K562 (cell line): Measurements from ENCODE around the gene DNAAF9. TPM values are rescaled to one million over a fixed set of nuclear protein-coding genes. Genes with fewer than 3 reads are reported as not detected.
A peak's percentile ranks its signal among the peaks of the same experiment; 100 is the strongest.

Source experiments
- ATAC-seq: fragments of 200-7000 bp; cut with Tn5 transposase; 3 replicates; pipeline ENCODE4 v1.9.1; 2020; ENCODE audit warnings: moderate library complexity
- BruUV-seq: library from RNA; stranded (reverse); fragments of 400-500 nt; replicated peaks from 2 replicates; lab custom pipeline; 2021; lab: Mats Ljungman, UMichigan
- CTCF ChIA-PET: fragments of 300-600 bp; formaldehyde crosslinking; extraction: SDS; loops from one replicate; lab custom pipeline; 2021; ENCODE audit warnings: low intra/inter-chr PET ratio; lab: Yijun Ruan, JAX
- POLR2A ChIA-PET: fragments of 300-600, 350-650 bp; sonication (Branson Sonifier 250); formaldehyde crosslinking; extraction: SDS; loops from one replicate; lab custom pipeline; 2021; ENCODE audit warnings: antibody characterized with exemption, inconsistent platforms; lab: Yijun Ruan, JAX
- DNase-seq, 4 experiments: peaks; one replicate each; pipeline versions ENCODE4 v3.0.0 to v3.0.0-alpha.2; 2011 to 2018; ENCODE audit warnings: low spot score in 3 of 4, mixed read lengths in 3 of 4; ENCODE audit errors: extremely low read depth in 1 of 4
- FAIRE-seq: peaks from 2 replicates; lab custom pipeline; 2011; peaks lifted over from hg19 to GRCh38; lab: Jason Lieb, UNC
- H2AFZ ChIP-seq: 2 replicates; pipeline ENCODE4 v1.6.0; 2011; ENCODE audit warnings: low read depth, low read length, control low read depth, inconsistent platforms
- H3K27ac ChIP-seq: fragments of 200-600 bp; 3 replicates; pipeline ENCODE4 v1.8.0; 2011; ENCODE audit warnings: low read depth, mild to moderate bottlenecking, control low read depth, inconsistent platforms, low read length, moderate library complexity, mixed read lengths; ENCODE audit errors: extremely low read depth
- H3K27me3 ChIP-seq, 2 experiments: fragments of 300-600 bp in 1 of 2; 2 replicates in 1 of 2; 3 replicates in 1 of 2; pipeline versions ENCODE4 v1.6.0 to v1.8.0; 2011; ENCODE audit warnings: inconsistent platforms in 2 of 2, low read length in 2 of 2, mild to moderate bottlenecking in 1 of 2, mixed read lengths in 1 of 2, moderate library complexity in 1 of 2; ENCODE audit not compliant: control insufficient read depth in 2 of 2, insufficient read depth in 2 of 2
- H3K36me3 ChIP-seq: fragments of 300-600 bp; 3 replicates; pipeline ENCODE4 v1.8.0; 2011; ENCODE audit warnings: mild to moderate bottlenecking, low read length, inconsistent platforms; ENCODE audit not compliant: control insufficient read depth, insufficient read depth
- H3K4me1 ChIP-seq, 2 experiments: fragments of 200-600 bp in 1 of 2; replicated peaks in 1 of 2; 2 replicates in 1 of 2; 3 replicates in 1 of 2; pipeline versions ENCODE4 v1.5.1 to v1.8.0; 2011; ENCODE audit warnings: inconsistent platforms in 2 of 2, low read length in 2 of 2, mild to moderate bottlenecking in 1 of 2, mixed read lengths in 1 of 2, moderate library complexity in 1 of 2; ENCODE audit not compliant: control insufficient read depth in 2 of 2, insufficient read depth in 2 of 2
- H3K4me2 ChIP-seq: 2 replicates; pipeline ENCODE4 v1.6.1; 2011; ENCODE audit warnings: low read length, control low read depth, inconsistent platforms, mixed read lengths; ENCODE audit not compliant: insufficient read depth
- H3K4me3 ChIP-seq: fragments of 200-600 bp; sonication (generic), shearing (Covaris generic); 2 replicates; pipeline ENCODE4 v1.5.1; 2016; ENCODE audit warnings: control low read depth, inconsistent platforms
- H3K79me2 ChIP-seq: fragments of 200-600 bp; 3 replicates; pipeline ENCODE4 v1.8.0; 2011; ENCODE audit warnings: low read length, inconsistent platforms; ENCODE audit not compliant: control insufficient read depth, insufficient read depth
- H3K9ac ChIP-seq, 2 experiments: 2 replicates each; pipeline versions ENCODE4 v1.6.0 to v1.6.1; 2011; ENCODE audit warnings: low read depth in 2 of 2, low read length in 2 of 2, control low read depth in 1 of 2, inconsistent platforms in 1 of 2, mild to moderate bottlenecking in 1 of 2, mixed read lengths in 1 of 2; ENCODE audit not compliant: insufficient read depth in 1 of 2
- H3K9me1 ChIP-seq: one replicate; pipeline ENCODE4 v1.6.0; 2011; ENCODE audit warnings: inconsistent platforms, mild to moderate bottlenecking, low read length, moderate library complexity; ENCODE audit not compliant: control insufficient read depth, insufficient read depth
- H3K9me3 ChIP-seq: replicated peaks from 2 replicates; pipeline ENCODE4 v1.5.1; 2011; ENCODE audit warnings: low read depth, low read length, inconsistent platforms; ENCODE audit not compliant: control insufficient read depth, insufficient read depth
- H4K20me1 ChIP-seq: replicated peaks from 2 replicates; pipeline ENCODE4 v1.6.1; 2011; ENCODE audit warnings: low read length, inconsistent platforms, mixed read lengths; ENCODE audit not compliant: control insufficient read depth, insufficient read depth
- E2F5 ChIP-seq: sonication (generic); formaldehyde crosslinking; IDR thresholded peaks from 2 replicates; pipeline ENCODE4 v1.8.0; 2022; ENCODE audit warnings: mild to moderate bottlenecking, missing genetic modification reagents
- ETV1 ChIP-seq: fragments of 450-650 bp; conservative IDR thresholded peaks from 2 replicates; pipeline ENCODE4 v1.6.1; 2016; ENCODE audit warnings: missing genetic modification characterization, control low read depth, low read depth, missing compliant biosample characterization
- GABPA ChIP-seq: fragments of 200-800 bp; sonication (Bioruptor generic); conservative IDR thresholded peaks from 2 replicates; pipeline ENCODE4 v1.6.1; 2016; ENCODE audit warnings: low read depth, missing genetic modification characterization, missing compliant biosample characterization
- KDM2B ChIP-seq: fragments of 250-450 bp; sonication (Bioruptor Pico); IDR thresholded peaks from 2 replicates; pipeline ENCODE4 v1.8.0; 2021; ENCODE audit warnings: mild to moderate bottlenecking, moderate library complexity
- PML ChIP-seq: IDR thresholded peaks from 2 replicates; pipeline ENCODE4 v1.6.1; 2012; ENCODE audit warnings: low read length, inconsistent platforms
- RBM25 ChIP-seq: fragments of 200-400 bp; formaldehyde crosslinking; IDR thresholded peaks from 2 replicates; pipeline ENCODE4 v1.6.1; 2018; ENCODE audit warnings: low read length, low read depth, moderate library complexity; ENCODE audit not compliant: severe bottlenecking
- SAFB2 ChIP-seq: fragments of 200-400 bp; formaldehyde crosslinking; IDR thresholded peaks from 2 replicates; pipeline ENCODE4 v1.6.1; 2018; ENCODE audit warnings: borderline replicate concordance, low read length, low read depth, moderate library complexity; ENCODE audit not compliant: severe bottlenecking
- SIX5 ChIP-seq, 2 experiments: IDR thresholded peaks; 2 replicates each; pipeline ENCODE4 v1.6.1; 2011; ENCODE audit warnings: low read length in 2 of 2, borderline replicate concordance in 1 of 2, low read depth in 1 of 2, mild to moderate bottlenecking in 1 of 2, moderate library complexity in 1 of 2; ENCODE audit not compliant: insufficient read depth in 1 of 2
- SRF ChIP-seq, 2 experiments: fragments of 250-450, 450-650 bp in 1 of 2; sonication (Bioruptor Pico) in 1 of 2; sonication (generic) in 1 of 2; formaldehyde crosslinking; IDR thresholded peaks; 2 replicates each; pipeline versions ENCODE4 v1.5.0 to v1.5.1; 2020 to 2022; ENCODE audit warnings: mild to moderate bottlenecking in 1 of 2, missing genetic modification reagents in 1 of 2
- THRB ChIP-seq: fragments of 450-650 bp; formaldehyde crosslinking; conservative IDR thresholded peaks from 2 replicates; pipeline ENCODE4 v1.4.0; 2022; ENCODE audit warnings: mild to moderate bottlenecking, missing genetic modification characterization
- ZNF253 ChIP-seq: fragments of 250-450 bp; sonication (Bioruptor Pico); conservative IDR thresholded peaks from 2 replicates; pipeline ENCODE4 v1.6.1; 2021; ENCODE audit warnings: mild to moderate bottlenecking
- ZZZ3 ChIP-seq: fragments of 450-650 bp; IDR thresholded peaks from 2 replicates; pipeline ENCODE4 v1.6.1; 2016; ENCODE audit warnings: antibody characterized with exemption, mild to moderate bottlenecking, moderate library complexity
- WGBS: fragments of 100-300 bp; shearing (Covaris generic); methylation state at CpG from one replicate; pipeline ENCODE4 v1.1.6; 2016; ENCODE audit warnings: low coverage, mixed read lengths; ENCODE audit not compliant: insufficient coverage; ENCODE audit errors: missing lambda C conversion rate; 5-methylcytosine and 5-hydroxymethylcytosine counted together
- in situ Hi-C: fragments of 300-500 bp; cut with MboI; formaldehyde crosslinking; loops from 4 replicates; pipeline ENCODE4 v1.15.0; 2018; ENCODE audit warnings: inconsistent platforms, mixed read lengths
- intact Hi-C: fragments of 100-400 bp; cut with micrococcal nuclease; formaldehyde crosslinking; loops from 2 replicates; pipeline ENCODE4 v1.14.2; 2022
- polyA plus RNA-seq, 8 experiments: library from polyadenylated mRNA; depleted of rRNA in 4 of 8; stranded (reverse) in 5 of 8; unstranded in 3 of 8; fragments of >200 nt; fragmentation: Nextera tagmentation in 2 of 8; fragmentation: Illumina TruSeq in 1 of 8; extraction: Ambion mirVana in 2 of 8; extraction: Trizol in 1 of 8; gene quantifications; 2 replicates each; pipeline versions ENCODE4 v1.2.1 to v1.2.3, GENCODE V29; 2011 to 2014; ENCODE audit warnings: inconsistent platforms in 1 of 8, missing spikeins in 1 of 8
- total RNA-seq, 7 experiments: library from RNA; depleted of rRNA in 6 of 7; stranded (reverse); fragments of >200 nt in 6 of 7; fragmentation: Illumina TruSeq in 2 of 7; extraction: Trizol in 2 of 7; gene quantifications; 2 replicates each; pipeline versions ENCODE4 v1.2.1 to v1.2.3, GENCODE V29; 2011 to 2021; ENCODE audit warnings: low replicate concordance in 1 of 7
- TF ChIP-seq, protein P1 (sequence below): sonication (generic); formaldehyde crosslinking; IDR thresholded peaks from 2 replicates; pipeline ENCODE4 v1.8.1; 2022; ENCODE audit warnings: missing genetic modification reagents

The DNAAF9 gene
- total and polyA plus RNA-seq, 9 of the 15 experiments (the other 6 are each of a cell fraction or from before 2014, with no cell fraction given) = 0.42 to 2.9 (median 1.9) TPM

GRCh38 chr20:3405139-3405538, 2.3 kb downstream of the DNAAF9 start:
- Histone ChIP-seq H3K79me2 (peaks cover 15% of the 10 kb centered on the region), H2AFZ (no peak overlapping the region), H3K4me2 (no peak overlapping the region), H3K36me3 (no peaks in the 10 kb centered on the region), H3K9me3 (no peaks in the 10 kb centered on the region), H3K27ac (no peak overlapping the region), H3K9ac (no peak overlapping the region), H3K4me1 (peaks cover 8 to 10% of the 10 kb centered on the region in 2 experiments; a peak in 4 of 5 replicates), H4K20me1 (no peaks in the 10 kb centered on the region), H3K27me3 (no peaks in the 10 kb centered on the region), H3K4me3 (no peak overlapping the region), H3K9me1 (no peaks in the 10 kb centered on the region)
- intact Hi-C loops = no loop called here
- whole genome bisulfite sequencing = 45% methylated on average over 2 of the region's 2 CpGs
- TF ChIP-seq KDM2B (CRISPR knock-in tag) = no peak
- TF ChIP-seq ZZZ3 = no peak
- TF ChIP-seq ETV1 (tag) = no peak
- TF ChIP-seq RBM25 = no peak
- TF ChIP-seq SRF (CRISPR knock-in tag; IDR thresholded peaks at IDR 0.05) = peak in 1 of 2 experiments; percentile 83; a peak in 2 of 4 replicates
- POLR2A ChIA-PET = no interaction called here
- CTCF ChIA-PET = no interaction called here
- DNase-seq (no peak), ATAC-seq (no peak), FAIRE-seq (no peak)
- in situ Hi-C loops = no loop called here
- no TSS peak for BruUV-seq

- WGBS = 71% methylated on average over 4 of the region's 4 CpGs
- FAIRE-seq = no peak
- DNase-seq = no peak
- no TSS peak for BruUV-seq
- no peaks in the 10 kb centered on the region for H4K20me1 ChIP-seq
- no peak overlapping the region for H2AFZ ChIP-seq
- no peak overlapping the region for H3K4me3 ChIP-seq
- no peaks in the 10 kb centered on the region for H3K36me3 ChIP-seq
- in situ Hi-C loops (no loop called here), intact Hi-C loops (no loop called here)
- H3K27me3 ChIP-seq = no peaks in the 10 kb centered on the region
- POLR2A ChIA-PET = no interaction called here
- H3K4me1 ChIP-seq = peaks cover 8 to 10% of the 10 kb centered on the region in 2 experiments; a peak in 4 of 5 replicates
- H3K4me2 ChIP-seq = no peak overlapping the region
- ATAC-seq = no peak
- CTCF ChIA-PET = no interaction called here
- no peaks in the 10 kb centered on the region for H3K9me3 ChIP-seq
- no peaks in the 10 kb centered on the region for H3K9me1 ChIP-seq
- H3K79me2 ChIP-seq = peaks cover 15% of the 10 kb centered on the region
- no peak overlapping the region for H3K9ac ChIP-seq
- no peak overlapping the region for H3K27ac ChIP-seq
- no peak for TF ChIP-seq E2F5 (CRISPR knock-in tag)
- TF ChIP-seq GABPA (tag) = no peak
- no peak for TF ChIP-seq SIX5 (IDR thresholded peaks at IDR 0.05; ENCODE audit: borderline replicate concordance in 1 of 2, insufficient read depth in 1 of 2, low read depth in 1 of 2, low read length in 2 of 2)
- TF ChIP-seq THRB = no peak
- TF ChIP-seq ZNF253 (CRISPR knock-in tag) = no peak
- TF ChIP-seq SAFB2 = no peak
- TF ChIP-seq, protein P1, sequence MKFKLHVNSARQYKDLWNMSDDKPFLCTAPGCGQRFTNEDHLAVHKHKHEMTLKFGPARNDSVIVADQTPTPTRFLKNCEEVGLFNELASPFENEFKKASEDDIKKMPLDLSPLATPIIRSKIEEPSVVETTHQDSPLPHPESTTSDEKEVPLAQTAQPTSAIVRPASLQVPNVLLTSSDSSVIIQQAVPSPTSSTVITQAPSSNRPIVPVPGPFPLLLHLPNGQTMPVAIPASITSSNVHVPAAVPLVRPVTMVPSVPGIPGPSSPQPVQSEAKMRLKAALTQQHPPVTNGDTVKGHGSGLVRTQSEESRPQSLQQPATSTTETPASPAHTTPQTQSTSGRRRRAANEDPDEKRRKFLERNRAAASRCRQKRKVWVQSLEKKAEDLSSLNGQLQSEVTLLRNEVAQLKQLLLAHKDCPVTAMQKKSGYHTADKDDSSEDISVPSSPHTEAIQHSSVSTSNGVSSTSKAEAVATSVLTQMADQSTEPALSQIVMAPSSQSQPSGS = no peak
- no peak for TF ChIP-seq PML
Observed at GRCh38 chr20:3404402-3404801, 3.1 kb downstream of the DNAAF9 start.
